IPS DF 6.9 (cell line): ENCODE results near the gene FBXL22.
A peak's percentile ranks its signal among the peaks of the same experiment; 100 is the strongest.

Experiments used
- DNase-seq: peaks from one replicate; pipeline ENCODE4 v3.0.0-alpha.2; 2013; ENCODE audit warnings: low read depth, low spot score
- H3K27ac ChIP-seq: one replicate; pipeline ENCODE4 v1.5.1; 2013; ENCODE audit warnings: low read length, control low read depth
- H3K27me3 ChIP-seq: 2 replicates; pipeline ENCODE4 v1.6.1; 2013; ENCODE audit warnings: mild to moderate bottlenecking, low read length; ENCODE audit not compliant: control insufficient read depth, insufficient read depth
- H3K36me3 ChIP-seq: 2 replicates; pipeline ENCODE4 v1.6.1; 2013; ENCODE audit warnings: low read length; ENCODE audit not compliant: control insufficient read depth, insufficient read depth
- H3K4me1 ChIP-seq: 2 replicates; pipeline ENCODE4 v1.6.1; 2013; ENCODE audit warnings: low read length; ENCODE audit not compliant: control insufficient read depth, insufficient read depth
- H3K4me3 ChIP-seq: 2 replicates; pipeline ENCODE4 v1.5.1; 2013; ENCODE audit warnings: mild to moderate bottlenecking, low read length
- H3K9me3 ChIP-seq: 2 replicates; pipeline ENCODE4 v1.6.1; 2013; ENCODE audit warnings: low read length, inconsistent platforms; ENCODE audit not compliant: control insufficient read depth, insufficient read depth
- WGBS: extraction: QIAGEN DNeasy Blood & Tissue Kit; methylation state at CpG from one replicate; pipeline ENCODE4 v1.1.7; 2013; ENCODE audit warnings: mixed read lengths, missing lambda C conversion rate; ENCODE audit not compliant: insufficient read length, insufficient coverage; 5-methylcytosine and 5-hydroxymethylcytosine counted together

Gene FBXL22

DNA sequence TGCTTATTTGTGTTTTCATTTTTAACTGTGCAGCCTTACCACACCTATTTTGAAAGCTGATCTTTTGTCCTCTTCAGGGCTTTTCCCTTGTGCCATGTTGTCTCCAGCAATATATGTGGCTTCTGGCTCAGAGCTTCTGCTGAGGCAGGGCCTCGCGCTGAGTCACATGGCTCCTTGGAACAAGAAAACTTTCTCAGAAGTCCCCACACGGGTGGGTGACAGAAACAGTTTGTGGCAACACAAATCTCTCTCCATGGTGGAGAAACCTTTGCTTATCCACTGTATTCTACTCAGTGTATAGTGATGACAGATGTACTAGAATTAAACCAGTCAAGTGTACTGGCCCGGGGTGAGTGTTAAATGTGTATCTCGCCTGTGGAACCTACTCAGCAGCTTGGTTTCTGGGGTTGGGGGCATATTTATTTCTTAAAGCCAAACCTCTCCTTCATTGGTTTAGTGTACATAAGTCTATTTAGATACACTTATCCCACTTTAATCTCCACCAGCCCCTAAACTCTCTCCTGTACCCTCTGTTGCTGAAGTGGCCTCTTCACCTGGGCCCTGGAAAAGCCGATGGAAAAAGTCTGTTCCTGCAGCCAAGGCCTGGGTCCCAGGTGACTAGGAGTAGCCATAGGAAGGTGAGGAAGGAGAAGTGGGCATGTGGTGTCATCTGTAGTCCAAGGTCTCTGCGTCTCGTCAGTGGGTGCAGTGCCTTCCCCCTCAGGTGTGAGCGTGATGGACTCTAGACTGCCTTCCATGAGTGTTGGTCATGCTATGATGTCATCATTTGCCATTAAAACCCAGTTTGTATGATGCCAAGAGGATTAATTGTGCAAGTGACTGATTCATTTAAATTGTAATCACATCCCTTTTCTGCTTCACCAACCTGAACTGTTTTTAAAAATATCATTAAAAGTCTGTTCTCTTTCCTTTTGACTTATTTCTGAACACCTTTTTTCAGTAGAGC, 3.2 kb upstream of the FBXL22 start:
- no peaks in the 10 kb centered on the region for H3K36me3 ChIP-seq
- no CpG with 5 or more reads among the region's 9 CpGs for WGBS

GRCh38 chr15:63595065-63595464, 2.1 kb upstream of the FBXL22 start:
- Histone ChIP-seq H3K36me3 (no peaks in the 10 kb centered on the region), H3K27me3 (no peaks in the 10 kb centered on the region), H3K4me1 (peaks cover 2% of the 10 kb centered on the region; the same call in 1 of the 2 replicates), H3K9me3 (no peaks in the 10 kb centered on the region), H3K4me3 (no peak overlapping the region), H3K27ac (no peak overlapping the region)
- DNase-seq: no peak
- WGBS: no CpG with 5 or more reads among the region's 3 CpGs

More for the DNA sequence above, 3.2 kb upstream of the FBXL22 start:
- Histone ChIP-seq H3K9me3 (no peaks in the 10 kb centered on the region), H3K4me3 (no peak overlapping the region), H3K27me3 (no peaks in the 10 kb centered on the region), H3K27ac (no peak overlapping the region), H3K4me1 (peaks cover 2% of the 10 kb centered on the region; the same call in 1 of the 2 replicates)
- no peak for DNase-seq

- DNase-seq: no peak
- no peaks in the 10 kb centered on the region for H3K36me3 ChIP-seq
- peaks cover 2% of the 10 kb centered on the region; the same call in 1 of the 2 replicates for H3K4me1 ChIP-seq
- H3K9me3 ChIP-seq: no peaks in the 10 kb centered on the region
- H3K4me3 ChIP-seq: no peak overlapping the region
- no peak overlapping the region for H3K27ac ChIP-seq
- no peaks in the 10 kb centered on the region for H3K27me3 ChIP-seq
- WGBS: no CpG with 5 or more reads among the region's 1 CpG
These were observed 1.5 kb upstream of the FBXL22 start for GRCh38 chr15:63595688-63596087.

DNA sequence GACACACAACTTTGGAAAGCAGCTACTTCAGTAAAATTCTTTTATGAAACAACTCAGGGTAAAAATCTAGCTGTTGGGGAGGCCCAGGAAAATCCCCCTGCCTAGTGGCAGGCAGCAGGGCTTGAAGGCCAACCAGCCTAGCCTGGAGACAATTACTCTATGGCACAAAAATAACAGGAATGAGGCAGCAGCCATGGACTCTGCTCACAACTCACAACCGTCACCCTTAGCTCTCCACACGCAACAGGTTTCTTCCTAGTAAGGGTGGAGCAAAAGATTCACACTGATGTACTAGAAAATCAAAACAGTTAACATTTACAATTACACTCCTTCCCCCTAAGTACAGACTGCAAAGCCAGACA, 530 bp upstream of the FBXL22 start:
- DNase-seq: no peak
- no peaks in the 10 kb centered on the region; the same call in 1 of the 2 replicates for H3K27me3 ChIP-seq
- peaks cover 2% of the 10 kb centered on the region; the same call in 1 of the 2 replicates for H3K4me1 ChIP-seq
- no CpG with 5 or more reads among the region's 2 CpGs for WGBS
- H3K36me3 ChIP-seq: no peaks in the 10 kb centered on the region
- H3K4me3 ChIP-seq: no peak overlapping the region
- H3K27ac ChIP-seq: no peak overlapping the region
- no peaks in the 10 kb centered on the region for H3K9me3 ChIP-seq

GRCh38 chr15:63597821-63598220, 634 bp downstream of the FBXL22 start:
- H3K36me3 ChIP-seq: no peaks in the 10 kb centered on the region
- peaks cover 5% of the 10 kb centered on the region; the same call in 1 of the 2 replicates for H3K27me3 ChIP-seq
- H3K4me1 ChIP-seq: peaks cover 2% of the 10 kb centered on the region; the same call in 1 of the 2 replicates
- H3K9me3 ChIP-seq: no peaks in the 10 kb centered on the region
- DNase-seq: no peak
- no peak overlapping the region for H3K27ac ChIP-seq
- no CpG with 5 or more reads among the region's 6 CpGs for WGBS
- H3K4me3 ChIP-seq: no peak overlapping the region

DNA sequence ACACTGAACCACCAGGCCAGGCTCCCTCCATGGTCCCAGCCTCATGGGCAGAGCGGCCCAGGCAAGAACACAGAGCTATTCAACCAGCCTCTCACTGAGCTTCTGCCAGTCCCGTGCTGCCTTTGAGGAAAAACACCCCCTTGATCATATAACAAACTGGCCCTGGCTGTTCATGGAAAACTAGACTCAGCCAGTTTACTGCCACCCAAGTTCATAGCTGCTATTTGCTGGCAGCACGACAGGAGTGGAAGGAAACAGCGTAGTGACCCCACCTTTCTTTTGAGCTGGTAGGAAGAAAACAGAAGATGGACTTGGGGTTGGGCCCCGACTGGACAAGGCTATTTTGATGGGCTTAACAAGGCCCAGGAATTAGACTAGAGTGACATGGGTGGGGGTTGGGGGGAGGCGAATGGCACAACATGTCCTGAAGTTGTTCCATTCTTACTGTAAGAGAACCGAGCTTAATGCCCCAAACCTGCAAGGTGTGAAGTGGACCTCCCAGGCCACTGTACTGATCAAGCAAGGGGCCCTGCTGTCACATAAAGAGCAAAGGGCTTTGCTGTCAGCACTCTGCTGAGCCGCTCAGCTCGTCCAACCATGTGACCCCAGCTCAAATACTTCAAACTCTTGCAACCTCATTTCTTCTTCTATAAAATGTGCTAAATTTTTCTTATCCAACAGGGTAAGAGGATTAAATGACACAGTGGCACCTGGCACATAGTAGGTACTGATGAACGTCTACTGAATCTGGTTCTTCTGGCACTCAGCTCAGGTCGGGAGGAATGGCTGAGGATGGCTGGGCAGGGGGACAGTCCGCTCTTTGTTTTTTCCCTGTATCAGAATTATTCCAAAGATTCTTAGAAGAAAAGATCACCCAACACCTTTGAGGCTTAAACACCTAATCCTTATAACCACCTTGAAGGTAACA, 1.6 kb downstream of the FBXL22 start:
- Histone ChIP-seq H3K4me3 (no peak overlapping the region), H3K27me3 (peaks cover 5% of the 10 kb centered on the region; the same call in 1 of the 2 replicates), H3K9me3 (no peaks in the 10 kb centered on the region), H3K27ac (no peak overlapping the region), H3K4me1 (peaks cover 2% of the 10 kb centered on the region; the same call in 1 of the 2 replicates), H3K36me3 (no peaks in the 10 kb centered on the region)
- DNase-seq: no peak
- no CpG with 5 or more reads among the region's 12 CpGs for WGBS

- no peak overlapping the region for H3K4me3 ChIP-seq
- H3K4me1 ChIP-seq: peaks cover 2% of the 10 kb centered on the region; the same call in 1 of the 2 replicates
- no peaks in the 10 kb centered on the region for H3K9me3 ChIP-seq
- DNase-seq: no peak
- peaks cover 5% of the 10 kb centered on the region; the same call in 1 of the 2 replicates for H3K27me3 ChIP-seq
- H3K36me3 ChIP-seq: no peaks in the 10 kb centered on the region
- no CpG with 5 or more reads among the region's 19 CpGs for WGBS
- no peak overlapping the region for H3K27ac ChIP-seq
These were observed 2.3 kb downstream of the FBXL22 start for GRCh38 chr15:63599401-63600000.

DNA sequence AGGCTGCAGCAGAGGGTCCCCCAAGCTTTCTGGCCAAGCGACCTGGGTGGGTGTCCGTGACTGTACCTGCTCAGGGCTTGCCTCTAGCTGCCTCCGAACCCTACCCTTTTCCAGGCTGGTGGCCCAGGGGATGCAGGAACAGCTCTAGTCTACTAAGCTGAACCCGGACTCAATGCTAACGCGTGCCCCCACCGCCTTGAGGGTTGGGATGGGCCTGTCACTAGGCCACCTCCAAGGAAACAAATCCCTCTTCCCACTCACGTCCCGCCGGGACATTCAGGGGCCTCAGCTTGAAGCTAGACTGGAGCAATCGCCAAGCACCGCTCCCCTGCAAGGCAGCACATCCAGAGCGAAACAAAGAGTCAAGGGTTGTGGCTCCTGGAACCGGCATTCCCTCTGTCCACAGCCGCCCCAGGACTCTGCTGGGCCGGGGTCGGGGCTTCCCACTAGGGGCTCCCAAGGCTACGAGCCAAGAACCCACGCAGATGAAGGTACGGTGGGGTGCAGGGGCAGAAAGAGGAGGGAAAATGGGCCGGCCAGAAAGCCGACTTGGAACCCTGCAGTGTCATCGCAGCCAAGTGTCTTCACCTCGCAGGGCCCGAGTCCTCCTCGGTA, 2.9 kb downstream of the FBXL22 start:
- no peak for DNase-seq
- Histone ChIP-seq H3K4me3 (peak overlapping the region; percentile 64; the same call in 1 of the 2 replicates), H3K27me3 (peaks cover 5% of the 10 kb centered on the region; the same call in 1 of the 2 replicates), H3K36me3 (no peaks in the 10 kb centered on the region), H3K4me1 (peaks cover 2% of the 10 kb centered on the region; the same call in 1 of the 2 replicates), H3K27ac (no peak overlapping the region), H3K9me3 (no peaks in the 10 kb centered on the region)
- WGBS: no CpG with 5 or more reads among the region's 26 CpGs

GRCh38 chr15:63600616-63601025, 3.4 kb downstream of the FBXL22 start:
- H3K9me3 ChIP-seq: no peaks in the 10 kb centered on the region
- no peaks in the 10 kb centered on the region for H3K4me1 ChIP-seq
- H3K27me3 ChIP-seq: peaks cover 5% of the 10 kb centered on the region; the same call in 1 of the 2 replicates
- H3K27ac ChIP-seq: no peak overlapping the region
- no peaks in the 10 kb centered on the region for H3K36me3 ChIP-seq
- no peak for DNase-seq
- peak overlapping the region; percentile 64; the same call in 1 of the 2 replicates for H3K4me3 ChIP-seq
- no CpG with 5 or more reads among the region's 60 CpGs for WGBS
